CD4-positive, alpha-beta memory T cell (primary cell): ENCODE data around the gene RBM20. TPM values are rescaled to one million over a fixed set of nuclear protein-coding genes. Genes with fewer than 3 reads are reported as not detected.
"Not testable (repeated sequence)": the region's sequence is repeated elsewhere in the genome, so short reads cannot be mapped to it uniquely, and the experiment has no call there.

Experiments
- CTCF ChIA-PET: fragments of 350-600 bp; sonication (Branson Sonifier 250); formaldehyde crosslinking; loops from one replicate; lab custom pipeline; 2021; ENCODE audit warnings: inconsistent platforms; ENCODE audit not compliant: partially characterized antibody; lab: Charles Lee
- POLR2A ChIA-PET: fragments of 350-600 bp; sonication (Branson Sonifier 250); formaldehyde crosslinking; loops from one replicate; lab custom pipeline; 2021; ENCODE audit not compliant: partially characterized antibody; lab: Charles Lee
- DNase-seq, 5 donors: peaks; one replicate each; pipeline versions ENCODE4 v3.0.0 to v3.0.0-alpha.2; 2020 to 2022; ENCODE audit warnings: mixed read lengths in 1 of 5
- H3K27ac ChIP-seq: one replicate; pipeline ENCODE4 v1.7.0; 2013; ENCODE audit warnings: low read depth, low read length
- H3K27me3 ChIP-seq: 2 replicates; pipeline ENCODE4 v1.7.0; 2013; ENCODE audit warnings: mild to moderate bottlenecking, low read length, moderate library complexity; ENCODE audit not compliant: insufficient read depth
- H3K36me3 ChIP-seq: 2 replicates; pipeline ENCODE4 v1.7.0; 2013; ENCODE audit warnings: mild to moderate bottlenecking, low read length, moderate library complexity; ENCODE audit not compliant: insufficient read depth
- H3K4me1 ChIP-seq: 2 replicates; pipeline ENCODE4 v1.7.0; 2013; ENCODE audit warnings: mild to moderate bottlenecking, low read length, moderate library complexity; ENCODE audit not compliant: insufficient read depth
- H3K4me3 ChIP-seq, 2 donors: one replicate each; pipeline ENCODE4 v1.7.0; 2013; ENCODE audit warnings: low read length in 2 of 2, mild to moderate bottlenecking in 1 of 2
- H3K9me3 ChIP-seq, 2 donors: one replicate each; pipeline ENCODE4 v1.7.0; 2013; ENCODE audit warnings: low read length in 2 of 2, control low read depth in 1 of 2; ENCODE audit not compliant: control insufficient read depth in 1 of 2
- H3K27ac Mint-ChIP-seq, 7 donors: one replicate each; pipeline ENCODE4 v1.8.0; 2020 to 2021; ENCODE audit warnings: mixed read lengths in 7 of 7, mild to moderate bottlenecking in 6 of 7, inconsistent platforms in 3 of 7, moderate library complexity in 3 of 7
- H3K27me3 Mint-ChIP-seq, 2 donors: one replicate each; pipeline ENCODE4 v1.8.0; 2020 to 2021; ENCODE audit warnings: mixed read lengths in 2 of 2
- H3K36me3 Mint-ChIP-seq, 2 donors: one replicate each; pipeline ENCODE4 v1.8.0; 2020 to 2021; ENCODE audit warnings: mixed read lengths in 2 of 2, inconsistent platforms in 1 of 2, mild to moderate bottlenecking in 1 of 2
- H3K4me1 Mint-ChIP-seq, 4 donors: one replicate each; pipeline ENCODE4 v1.8.0; 2020 to 2021; ENCODE audit warnings: mixed read lengths in 4 of 4, mild to moderate bottlenecking in 1 of 4
- H3K4me3 Mint-ChIP-seq, 8 donors: one replicate each; pipeline ENCODE4 v1.8.0; 2020 to 2021; ENCODE audit warnings: mixed read lengths in 8 of 8, mild to moderate bottlenecking in 7 of 8, moderate library complexity in 6 of 8, inconsistent platforms in 3 of 8
- H3K9me3 Mint-ChIP-seq, 8 donors: one replicate each; pipeline ENCODE4 v1.8.0; 2020 to 2021; ENCODE audit warnings: mixed read lengths in 8 of 8, mild to moderate bottlenecking in 5 of 8, inconsistent platforms in 3 of 8, moderate library complexity in 1 of 8
- intact Hi-C: fragments of 100-400 bp; cut with micrococcal nuclease; formaldehyde crosslinking; loops from one replicate; pipeline ENCODE4 v1.15.1; 2023
- polyA plus RNA-seq, 2 donors: library from polyadenylated mRNA; unstranded; fragments of 300-500 nt; fragmentation: Illumina TruSeq; gene quantifications; one replicate each; pipeline ENCODE4 v1.2.3, GENCODE V29; 2021
- total RNA-seq, 2 experiments: library from RNA; stranded (reverse); gene quantifications; one replicate each; pipeline ENCODE4 v1.2.3, GENCODE V29; 2021

RBM20 gene
- total and polyA plus RNA-seq, 4 experiments from 2014 or later = 0.03 TPM; not detected in 3

DNA sequence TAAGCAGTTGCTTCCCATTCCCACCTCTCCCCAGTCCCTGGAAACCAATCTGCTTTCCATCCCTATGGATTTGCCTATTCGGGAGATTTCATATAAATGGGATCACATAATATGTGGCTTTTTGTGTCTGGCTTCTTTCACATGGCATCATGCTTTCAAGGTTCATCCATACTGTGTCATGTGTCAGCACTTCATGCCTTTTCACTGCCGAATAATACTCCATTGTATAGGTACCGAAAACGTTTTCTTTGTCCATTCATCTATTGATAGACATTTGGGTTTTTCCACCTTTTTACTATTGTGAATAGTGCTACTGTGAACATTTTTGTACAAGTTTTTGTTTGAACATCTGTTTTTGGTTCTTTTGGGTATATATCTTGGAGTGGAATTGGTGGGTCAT is 12.5 kb downstream of the RBM20 start:
- H3K4me3 Mint-ChIP-seq = no peak overlapping the region
- peaks cover 2% of the 10 kb centered on the region for H3K4me1 ChIP-seq
- CTCF ChIA-PET = interaction anchor here (0.7 to 1.3 kb wide), 2 partner anchors 8 to 16 kb away, joined by 3 to 4 read pairs; no protein-coding TSS in a partner anchor
- peaks cover 0 to 6% (median 3%) of the 10 kb centered on the region in 4 donors for H3K4me1 Mint-ChIP-seq
- intact Hi-C loops = no loop called here
- no peaks in the 10 kb centered on the region for H3K9me3 ChIP-seq
- no peak overlapping the region for H3K4me3 ChIP-seq
- no peak for DNase-seq
- POLR2A ChIA-PET = no interaction called here
- H3K9me3 Mint-ChIP-seq = no peaks in the 10 kb centered on the region
- no peaks in the 10 kb centered on the region for H3K27me3 ChIP-seq
- peaks cover 10 to 24% of the 10 kb centered on the region in 2 donors for H3K27me3 Mint-ChIP-seq
- no peak overlapping the region for H3K27ac ChIP-seq
- H3K27ac Mint-ChIP-seq = no peak overlapping the region
- H3K36me3 Mint-ChIP-seq = no peaks in the 10 kb centered on the region
- H3K36me3 ChIP-seq = no peaks in the 10 kb centered on the region

DNA sequence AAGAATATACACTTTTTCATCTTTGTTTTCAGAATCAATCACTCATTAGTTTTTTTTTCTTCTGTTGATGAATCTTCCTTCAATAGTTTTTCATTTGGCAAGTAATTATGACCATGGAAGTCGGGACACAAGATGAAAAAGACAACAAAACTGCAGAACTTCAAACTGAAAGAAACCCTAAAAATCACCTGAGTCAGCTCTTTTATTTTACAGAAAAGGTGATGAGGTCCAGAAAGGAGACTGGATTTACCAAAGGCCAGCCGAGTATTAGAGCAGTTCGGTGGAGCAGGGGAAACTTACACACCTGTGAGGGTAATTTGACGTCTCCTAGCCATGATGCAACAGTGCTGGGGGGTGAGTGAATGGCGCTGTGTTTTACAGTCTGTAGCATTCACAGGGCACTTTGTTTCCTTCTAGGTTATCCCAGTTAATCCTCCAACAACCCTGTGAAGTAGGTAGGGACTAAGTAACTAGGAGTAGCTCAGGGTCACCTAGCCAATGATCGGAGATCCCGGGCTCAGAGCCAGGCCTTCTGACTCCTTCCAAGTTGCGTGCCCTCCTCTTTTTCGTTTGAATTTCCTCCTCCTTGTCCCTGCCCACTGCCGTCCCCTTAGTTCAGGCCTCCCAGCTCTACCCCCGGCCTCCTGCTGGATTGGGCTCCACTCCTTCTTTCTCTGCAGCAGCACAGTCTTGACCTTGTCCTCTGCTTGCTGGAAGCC is 14.0 kb downstream of the RBM20 start:
- Mint-ChIP-seq H3K9me3 (no peaks in the 10 kb centered on the region), H3K27ac (no peak overlapping the region), H3K36me3 (no peaks in the 10 kb centered on the region), H3K4me1 (peaks cover 0 to 8% (median 6%) of the 10 kb centered on the region in 4 donors), H3K4me3 (no peak overlapping the region), H3K27me3 (peaks cover 8 to 25% of the 10 kb centered on the region in 2 donors)
- Histone ChIP-seq H3K9me3 (no peaks in the 10 kb centered on the region), H3K27ac (no peak overlapping the region), H3K4me3 (no peak overlapping the region), H3K36me3 (no peaks in the 10 kb centered on the region), H3K4me1 (no peaks in the 10 kb centered on the region), H3K27me3 (no peaks in the 10 kb centered on the region)
- CTCF ChIA-PET = interaction anchor here (1.0 to 1.5 kb wide), 4 partner anchors 11 to 50 kb away, joined by 3 to 5 read pairs (median 4); no protein-coding TSS in a partner anchor
- DNase-seq = no peak
- POLR2A ChIA-PET = no interaction called here
- intact Hi-C loops = no loop called here

DNA sequence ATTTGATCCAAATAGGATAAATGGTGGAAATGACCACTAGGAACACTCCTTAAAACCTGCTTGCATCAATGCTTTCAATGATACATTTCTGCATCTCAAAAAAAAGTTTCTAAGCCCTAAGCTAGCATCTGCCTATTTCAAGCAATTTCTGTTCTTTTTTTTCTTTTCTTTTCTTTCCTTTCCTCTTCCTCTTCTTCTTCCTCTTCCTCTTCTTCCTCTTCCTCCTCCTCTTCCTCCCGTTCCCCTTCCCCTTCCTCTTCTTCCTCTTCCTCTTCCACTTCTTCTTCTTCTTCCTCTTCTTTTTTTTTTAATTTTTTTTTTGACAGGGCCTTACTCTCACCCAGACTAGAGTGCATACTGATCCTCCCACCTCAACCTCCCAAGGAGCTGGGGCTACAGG is 15.4 kb downstream of the RBM20 start:
- no peaks in the 10 kb centered on the region for H3K36me3 ChIP-seq
- H3K9me3 ChIP-seq = no peaks in the 10 kb centered on the region
- H3K36me3 Mint-ChIP-seq = no peaks in the 10 kb centered on the region
- H3K4me1 Mint-ChIP-seq = peaks cover 0 to 8% (median 6%) of the 10 kb centered on the region in 4 donors
- H3K9me3 Mint-ChIP-seq = no peaks in the 10 kb centered on the region
- no peak overlapping the region for H3K27ac Mint-ChIP-seq
- H3K4me3 Mint-ChIP-seq = no peak overlapping the region
- CTCF ChIA-PET = interaction anchor here (0.7 to 1.5 kb wide), 4 partner anchors 12 to 1719 kb away, joined by 3 to 5 read pairs (median 4); no protein-coding TSS in a partner anchor
- POLR2A ChIA-PET = no interaction called here
- no peak for DNase-seq
- intact Hi-C loops = no loop called here
- H3K27me3 Mint-ChIP-seq = peaks cover 7 to 23% of the 10 kb centered on the region in 2 donors
- no peaks in the 10 kb centered on the region for H3K27me3 ChIP-seq
- H3K4me1 ChIP-seq = no peaks in the 10 kb centered on the region
- no peak overlapping the region for H3K4me3 ChIP-seq
- H3K27ac ChIP-seq = no peak overlapping the region

DNA sequence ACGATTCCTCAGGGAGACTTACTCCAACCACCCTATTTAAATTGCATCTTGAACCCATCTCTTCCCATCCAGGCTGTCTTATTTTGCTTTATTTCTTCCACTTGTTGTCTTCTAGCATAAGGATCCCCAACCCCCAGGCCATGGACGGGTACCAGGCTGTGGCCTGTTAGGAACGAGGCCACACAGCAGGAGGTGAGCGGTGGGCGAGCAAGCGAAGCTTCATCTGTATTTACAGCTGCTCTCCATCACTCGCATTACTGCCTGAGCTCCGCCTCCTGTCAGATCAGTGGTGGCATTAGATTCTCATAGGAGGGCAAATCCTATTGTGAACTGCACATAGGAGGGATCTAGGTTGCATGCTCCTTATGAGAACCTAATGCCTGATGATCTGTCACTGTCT is 16.2 kb downstream of the RBM20 start:
- H3K4me1 ChIP-seq, H3K36me3 ChIP-seq, intact Hi-C loops, H3K4me1 Mint-ChIP-seq, H3K4me3 Mint-ChIP-seq, H3K27me3 ChIP-seq, DNase-seq, H3K9me3 ChIP-seq, H3K27ac ChIP-seq, H3K9me3 Mint-ChIP-seq, POLR2A ChIA-PET, H3K4me3 ChIP-seq, H3K27ac Mint-ChIP-seq, H3K36me3 Mint-ChIP-seq: not testable (repeated sequence)
- peaks cover 6 to 20% of the 10 kb centered on the region in 2 donors for H3K27me3 Mint-ChIP-seq
- CTCF ChIA-PET = interaction anchor here (0.7 kb wide), 1 partner anchor 1720 kb away, joined by 3 read pairs; no protein-coding TSS in a partner anchor

DNA sequence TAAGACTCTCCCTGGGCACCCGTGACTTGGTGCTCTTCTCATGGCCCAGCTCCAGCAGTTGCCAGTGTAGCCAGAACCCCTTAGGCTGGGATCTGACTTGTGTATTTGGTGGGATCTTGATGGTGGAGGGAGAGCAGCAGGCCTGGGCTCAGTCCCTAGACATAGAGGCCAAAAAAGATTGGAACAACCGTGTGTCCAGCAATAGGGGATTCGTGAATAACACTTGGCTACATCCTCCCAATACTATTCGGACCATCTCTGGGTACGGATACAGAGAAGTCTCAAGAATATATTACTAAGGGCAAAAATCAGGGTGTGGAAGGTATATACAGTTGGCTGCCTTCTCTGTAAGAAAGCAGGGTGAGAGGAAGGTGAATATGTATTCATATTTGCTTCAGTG is 17.2 kb downstream of the RBM20 start:
- no peak overlapping the region for H3K4me3 Mint-ChIP-seq
- peaks cover 0 to 1% (median 0%) of the 10 kb centered on the region in 8 donors for H3K9me3 Mint-ChIP-seq
- CTCF ChIA-PET = interaction anchor here (3.3 kb wide), 1 partner anchor 12 kb away, joined by 18 read pairs; no protein-coding TSS in a partner anchor
- no peak for DNase-seq
- no peaks in the 10 kb centered on the region for H3K4me1 ChIP-seq
- peaks cover 0 to 8% (median 6%) of the 10 kb centered on the region in 4 donors for H3K4me1 Mint-ChIP-seq
- no peaks in the 10 kb centered on the region for H3K27me3 ChIP-seq
- intact Hi-C loops = no loop called here
- no peak overlapping the region for H3K27ac ChIP-seq
- H3K27ac Mint-ChIP-seq = no peak overlapping the region
- peaks cover 6 to 16% of the 10 kb centered on the region in 2 donors for H3K27me3 Mint-ChIP-seq
- no peaks in the 10 kb centered on the region for H3K36me3 ChIP-seq
- POLR2A ChIA-PET = no interaction called here
- no peak overlapping the region for H3K4me3 ChIP-seq
- no peaks in the 10 kb centered on the region for H3K9me3 ChIP-seq
- H3K36me3 Mint-ChIP-seq = no peaks in the 10 kb centered on the region

DNA sequence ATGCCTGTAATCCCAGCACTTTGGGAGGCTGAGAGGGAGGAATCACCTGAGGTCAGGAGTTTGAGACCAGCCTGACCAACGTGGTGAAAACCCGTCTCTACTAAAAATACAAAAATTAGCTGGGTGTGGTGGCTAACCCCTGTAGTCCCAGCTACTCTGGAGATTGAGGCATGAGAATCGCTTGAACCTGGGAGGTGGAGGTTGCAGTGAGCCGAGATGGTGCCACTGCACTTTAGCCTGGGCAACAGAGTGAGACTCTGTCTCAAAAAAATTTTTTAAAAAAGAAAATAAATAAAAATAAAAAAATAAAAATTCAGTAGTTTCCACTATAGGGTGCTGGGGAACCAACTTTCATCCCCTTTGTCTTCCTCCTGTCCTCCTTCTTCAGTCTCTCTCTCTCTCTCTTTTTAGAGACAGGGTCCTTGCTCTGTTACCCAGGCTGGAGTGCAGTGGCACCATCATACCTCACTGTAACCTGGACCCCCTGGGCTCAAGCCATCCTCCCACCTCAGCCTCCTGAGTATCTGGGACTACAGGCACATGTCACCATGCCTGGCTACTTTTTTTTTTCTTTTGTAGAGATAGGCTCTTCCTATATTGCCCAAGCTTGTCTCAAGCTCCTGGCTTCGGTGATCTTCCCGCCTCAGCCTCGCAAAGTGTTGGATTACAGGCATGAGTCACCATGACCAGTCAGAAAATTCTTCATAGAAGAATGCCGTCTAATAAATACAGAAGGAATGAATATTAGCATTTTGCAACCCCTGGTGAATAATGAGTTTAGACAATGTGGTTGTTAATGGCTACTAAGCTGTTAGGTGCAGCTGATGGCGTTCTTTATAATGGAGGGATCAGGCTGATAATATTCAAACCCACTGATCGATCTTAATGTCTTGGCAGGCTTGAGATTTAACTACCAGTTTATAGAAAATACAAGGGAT is 20.6 kb downstream of the RBM20 start:
- no peaks in the 10 kb centered on the region for H3K36me3 Mint-ChIP-seq
- H3K4me3 Mint-ChIP-seq = no peak overlapping the region
- ChIA-PET POLR2A (no interaction called here), CTCF (interaction anchor here (1.4 to 3.3 kb wide), 2 partner anchors 8 to 19 kb away, joined by 3 to 18 read pairs; no protein-coding TSS in a partner anchor)
- H3K27me3 Mint-ChIP-seq = peaks cover 10 to 12% of the 10 kb centered on the region in 2 donors
- no peak for DNase-seq
- no peaks in the 10 kb centered on the region for H3K9me3 ChIP-seq
- no peaks in the 10 kb centered on the region for H3K36me3 ChIP-seq
- intact Hi-C loops = no loop called here
- H3K4me3 ChIP-seq = no peak overlapping the region
- peaks cover 0 to 1% (median 0%) of the 10 kb centered on the region in 8 donors for H3K9me3 Mint-ChIP-seq
- H3K4me1 Mint-ChIP-seq = peaks cover 0 to 8% (median 6%) of the 10 kb centered on the region in 4 donors
- no peaks in the 10 kb centered on the region for H3K4me1 ChIP-seq
- no peak overlapping the region for H3K27ac Mint-ChIP-seq
- H3K27ac ChIP-seq = no peak overlapping the region
- H3K27me3 ChIP-seq = no peaks in the 10 kb centered on the region

DNA sequence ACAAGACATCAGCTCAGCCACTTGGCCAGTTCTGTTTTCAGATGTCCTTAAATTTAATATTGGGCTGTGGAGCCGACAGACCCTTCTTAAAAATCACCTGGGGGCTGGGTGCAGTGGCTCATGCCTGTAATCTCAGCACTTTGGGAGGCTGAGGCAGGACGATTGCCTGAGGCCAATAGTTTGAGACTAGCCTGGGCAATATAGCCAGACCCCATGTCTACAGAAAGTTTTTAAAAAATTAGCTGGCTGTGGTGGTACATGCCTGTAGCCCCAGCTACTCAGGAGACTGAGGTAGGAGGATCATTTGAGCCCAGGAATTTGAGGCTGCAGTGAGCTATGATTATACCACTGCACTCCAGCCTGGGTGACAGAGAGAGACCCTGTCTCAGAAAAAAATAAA is 22.1 kb downstream of the RBM20 start:
- H3K4me3 Mint-ChIP-seq, H3K27ac Mint-ChIP-seq, CTCF ChIA-PET: not testable (repeated sequence)

More for the DNA sequence above, 22.1 kb downstream of the RBM20 start:
- H3K36me3 Mint-ChIP-seq, H3K4me1 Mint-ChIP-seq, H3K9me3 Mint-ChIP-seq, H3K4me3 ChIP-seq, H3K4me1 ChIP-seq, POLR2A ChIA-PET, DNase-seq, H3K27me3 ChIP-seq, H3K27ac ChIP-seq, H3K36me3 ChIP-seq, H3K9me3 ChIP-seq, intact Hi-C loops: not testable (repeated sequence)
- peaks cover 9 to 10% of the 10 kb centered on the region in 2 donors for H3K27me3 Mint-ChIP-seq
